CD4-positive, alpha-beta T cell treated with Interleukin-1 beta for 1 hour (primary cell): ENCODE results near the gene OTUD7B.
"Not testable (repeated sequence)": the region's sequence is repeated elsewhere in the genome, so short reads cannot be mapped to it uniquely, and the experiment has no call there.

Experiments used
- DNase-seq, 2 donors: peaks; one replicate each; pipeline ENCODE4 v3.0.0-alpha.2; 2020 to 2022

OTUD7B gene

DNA sequence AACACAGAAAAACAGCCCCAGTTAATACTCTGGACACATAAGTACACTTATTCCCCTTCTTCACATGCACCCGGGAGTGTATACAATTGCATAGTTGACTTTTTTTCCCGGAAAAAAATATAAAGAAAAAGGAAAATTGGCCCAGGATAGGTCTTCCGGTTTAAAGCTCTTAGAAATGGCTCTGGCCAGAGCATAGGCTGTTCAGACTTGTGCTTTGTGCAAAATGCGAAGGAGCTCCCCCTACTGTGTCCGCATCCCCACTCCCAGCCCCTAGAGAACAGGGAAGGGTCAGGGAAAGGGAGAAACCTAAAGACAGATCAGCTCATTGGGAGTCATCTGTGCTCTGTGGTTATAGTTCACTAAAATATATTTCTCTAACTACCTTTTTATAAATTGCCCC is 68.3 kb downstream of the OTUD7B start:
- no peak for DNase-seq

DNA sequence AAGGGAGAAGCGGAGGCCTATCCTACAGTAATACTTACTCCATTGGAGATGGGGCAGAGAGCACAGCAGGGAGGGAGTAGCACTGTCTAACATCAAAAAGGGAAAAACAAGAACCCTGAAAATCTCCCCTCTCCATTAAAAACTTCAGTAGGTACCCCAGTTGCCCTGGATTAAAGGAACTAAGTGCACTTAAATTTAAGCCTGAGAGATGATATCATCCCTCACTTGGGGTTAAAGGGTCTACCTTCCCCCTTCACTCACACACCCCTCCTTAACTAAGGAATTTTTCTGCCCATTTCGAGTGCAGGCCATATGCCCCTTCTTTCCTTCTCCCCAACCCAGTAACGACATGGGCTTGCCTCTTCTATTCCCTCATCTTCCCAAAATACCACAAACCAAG is 70.1 kb downstream of the OTUD7B start:
- DNase-seq = no peak

DNA sequence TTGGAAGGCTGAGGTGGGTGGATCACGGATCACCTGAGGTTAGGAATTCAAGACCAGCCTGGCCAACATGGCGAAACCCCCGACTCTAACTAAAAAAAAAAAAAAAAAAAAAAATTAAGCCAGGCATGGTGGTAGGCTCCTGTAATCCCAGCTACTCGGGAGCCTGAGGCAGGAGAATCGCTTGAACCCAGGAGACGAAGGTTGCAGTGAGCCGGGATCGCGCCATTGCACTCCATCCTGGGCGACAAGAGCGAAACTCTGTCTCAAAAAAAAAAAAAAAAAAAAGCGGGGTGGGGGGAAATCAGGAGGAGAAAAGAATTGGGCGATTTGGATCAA is 71.9 kb downstream of the OTUD7B start:
- not testable (repeated sequence) for DNase-seq

DNA sequence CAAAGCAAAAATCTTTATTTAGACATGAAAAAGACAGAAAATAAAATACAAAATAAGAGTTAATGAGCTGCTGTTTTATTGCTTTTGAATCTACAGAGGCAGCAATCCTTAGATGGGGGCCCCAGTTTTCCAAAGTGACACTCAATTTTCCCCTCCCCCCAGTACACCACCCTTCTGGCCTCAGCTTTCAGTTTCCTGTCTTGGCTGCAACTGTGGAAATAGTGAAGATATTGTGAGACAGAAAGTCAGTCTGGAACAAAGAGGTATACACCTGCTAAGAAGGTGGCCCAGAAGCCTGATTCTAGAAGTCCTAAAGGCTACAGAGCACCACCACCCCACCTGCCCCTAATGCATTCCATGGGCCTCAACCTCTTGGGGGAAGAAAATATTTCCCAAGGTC is 72.8 kb downstream of the OTUD7B start:
- DNase-seq = no peak

GRCh38 chr1:149936992-149937705 is 73.4 kb downstream of the OTUD7B start:
- DNase-seq = no peak

- DNase-seq = no peak
These were observed 74.1 kb downstream of the OTUD7B start, which contains the start of gene MTMR11 for GRCh38 chr1:149936170-149936991. Gene MTMR11 (minus strand): TSS chr1:149936879. CDS start chr1:149936647, 232 bp downstream.

GRCh38 chr1:149934356-149934755 is 76.2 kb downstream of the OTUD7B start:
- DNase-seq = no peak

- no peak for DNase-seq
These were observed 77.3 kb downstream of the OTUD7B start for GRCh38 chr1:149933208-149933607.

DNA sequence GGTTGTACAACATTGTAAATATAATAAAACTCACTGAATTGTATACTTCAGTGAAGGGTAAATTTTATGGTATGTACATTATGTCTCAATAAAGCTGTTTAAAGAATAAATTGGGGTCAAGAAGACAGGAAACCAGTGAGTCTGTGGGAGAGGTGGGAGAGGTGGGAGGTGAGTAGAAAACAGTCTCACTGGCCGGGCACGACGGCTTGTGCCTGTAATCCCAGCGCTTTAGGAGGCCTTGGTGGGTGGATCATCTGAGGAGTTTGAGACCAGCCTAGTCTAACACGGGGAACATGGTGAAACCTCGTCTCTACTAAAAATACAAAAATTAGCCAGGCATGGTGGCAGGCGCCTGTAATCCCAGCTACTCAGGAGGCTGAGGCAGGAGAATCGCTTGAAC is 78.1 kb downstream of the OTUD7B start:
- DNase-seq = no peak

- no peak for DNase-seq
These were observed 79.2 kb downstream of the OTUD7B start for GRCh38 chr1:149931212-149931790.

DNA sequence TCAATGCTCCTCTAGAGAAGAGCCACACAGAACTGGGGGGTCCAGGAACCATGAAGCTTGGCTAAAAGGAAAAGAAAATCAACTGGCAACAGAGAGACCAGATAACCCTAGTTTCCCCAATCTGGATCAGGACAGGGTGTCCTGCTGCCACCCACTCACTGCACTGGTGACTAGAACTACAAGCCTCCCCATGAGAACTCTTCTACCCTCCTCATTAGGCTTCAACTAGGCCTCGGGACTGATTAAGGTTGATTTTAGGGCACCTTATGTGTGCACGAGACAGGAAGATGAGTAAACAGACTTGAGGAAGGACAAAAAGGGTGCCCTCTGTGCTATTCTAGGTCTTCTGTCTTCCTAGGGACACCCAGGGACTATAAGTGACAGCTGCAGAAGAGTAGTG is 80.7 kb downstream of the OTUD7B start:
- no peak for DNase-seq

DNA sequence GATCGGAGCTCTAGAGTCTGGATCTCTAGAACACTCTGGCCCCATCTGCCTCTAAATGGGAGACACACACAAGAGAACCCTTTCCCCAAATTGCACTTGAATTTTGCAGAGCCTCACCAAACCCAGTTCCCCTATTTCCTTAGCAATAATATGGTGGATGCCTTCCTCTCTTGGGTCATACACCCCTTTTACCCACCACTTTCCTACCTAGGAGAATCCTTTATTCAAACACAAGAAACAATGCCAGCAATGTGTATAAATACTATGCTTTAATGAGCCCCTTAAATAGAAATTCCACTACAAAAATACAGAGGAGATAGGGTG is 82.2 kb downstream of the OTUD7B start:
- DNase-seq = no peak

DNA sequence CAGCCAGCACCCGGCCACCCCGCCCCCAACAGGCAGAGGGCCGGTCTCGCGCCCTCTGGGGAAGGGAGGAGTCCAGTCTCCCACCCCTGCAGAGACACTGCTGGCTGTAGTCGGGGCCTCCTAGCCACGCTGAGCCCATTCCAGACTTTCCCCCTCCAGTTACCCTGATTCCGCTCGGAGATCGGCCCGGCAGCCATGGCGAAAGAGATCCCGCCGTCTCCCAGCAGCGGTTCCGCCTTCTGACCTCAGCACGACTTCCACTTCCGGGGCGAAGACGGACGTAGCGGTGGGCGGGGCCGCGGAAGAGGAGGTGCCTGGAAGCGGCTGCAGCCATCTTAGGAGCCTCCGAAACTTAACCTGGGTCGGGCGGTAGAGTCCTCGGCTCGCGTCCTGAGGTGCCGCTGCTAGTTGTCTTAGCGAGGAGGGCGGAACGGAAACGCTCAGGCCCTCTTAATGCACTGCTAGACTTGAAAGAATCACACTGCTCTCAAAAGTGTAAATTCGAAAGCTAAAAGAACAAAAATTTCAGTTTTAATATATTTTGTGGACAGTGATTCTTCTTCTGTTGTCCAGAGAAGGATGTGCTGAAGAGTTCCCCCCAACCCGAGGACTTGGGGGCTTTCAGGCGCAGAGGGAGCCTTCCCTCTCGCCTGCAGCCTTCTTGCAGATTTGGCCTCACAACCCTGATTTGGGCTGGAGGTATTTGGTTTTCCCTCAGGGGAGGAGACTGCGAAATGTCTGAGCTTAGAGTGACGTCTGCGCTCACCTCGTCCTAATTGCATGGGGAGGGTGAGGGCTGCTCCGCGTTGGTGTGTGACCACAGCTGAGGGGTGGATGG is 82.7 kb downstream of the OTUD7B start, which contains the start of gene SF3B4:
SF3B4 (minus strand) TSS at position 241 of the 838 bp plus-strand sequence; CDS start at position 197, 44 bp downstream.
- peak; percentile 94 to 95 for DNase-seq

DNA sequence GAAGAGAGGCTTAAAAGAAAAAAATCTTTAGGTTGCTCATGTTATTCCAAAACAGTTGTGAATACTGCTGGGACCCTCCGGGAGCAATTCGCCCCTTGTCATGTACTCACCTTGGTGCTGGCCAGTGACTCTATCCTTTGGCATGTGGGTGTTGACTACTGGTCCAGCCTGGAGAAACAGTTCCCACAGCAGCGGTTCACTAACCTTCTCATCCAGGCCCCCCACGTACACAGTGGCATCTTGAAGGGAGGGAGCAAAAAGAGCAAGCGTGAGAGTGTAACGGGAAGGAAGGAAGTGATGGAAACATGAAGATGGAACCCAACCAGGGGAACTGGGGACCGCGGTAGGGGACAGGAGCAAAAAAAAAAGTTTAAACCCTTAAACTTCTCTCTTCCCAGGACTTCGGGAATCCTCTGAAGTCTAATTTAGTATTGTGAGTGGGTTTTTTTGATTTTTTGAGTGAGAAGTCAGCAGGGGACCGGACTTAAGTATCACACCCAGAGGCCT is 83.4 kb downstream of the OTUD7B start:
- DNase-seq = no peak

- no peak for DNase-seq
These were observed 84.2 kb downstream of the OTUD7B start for GRCh38 chr1:149926296-149926695.

GRCh38 chr1:149925751-149926150 is 84.8 kb downstream of the OTUD7B start:
- no peak for DNase-seq

DNA sequence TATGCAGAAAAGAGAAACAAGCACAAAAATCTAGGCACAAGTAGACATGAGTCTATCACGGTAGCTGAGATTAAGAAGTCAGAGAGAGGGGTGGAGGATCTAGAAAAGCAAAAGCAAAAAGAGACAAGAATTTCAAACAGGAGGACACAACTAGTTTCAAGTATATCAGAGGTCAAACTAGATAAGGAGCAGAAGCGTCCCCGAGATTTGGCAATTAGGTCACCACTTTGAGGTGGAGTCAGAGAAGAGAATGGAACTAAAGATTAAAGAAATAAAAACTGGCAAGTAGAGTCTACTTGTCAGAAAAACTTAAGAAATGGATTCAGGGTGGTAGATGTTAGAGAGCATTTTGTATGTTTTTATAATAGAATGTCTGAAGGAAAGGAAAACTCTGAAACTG is 85.2 kb downstream of the OTUD7B start:
- no peak for DNase-seq

DNA sequence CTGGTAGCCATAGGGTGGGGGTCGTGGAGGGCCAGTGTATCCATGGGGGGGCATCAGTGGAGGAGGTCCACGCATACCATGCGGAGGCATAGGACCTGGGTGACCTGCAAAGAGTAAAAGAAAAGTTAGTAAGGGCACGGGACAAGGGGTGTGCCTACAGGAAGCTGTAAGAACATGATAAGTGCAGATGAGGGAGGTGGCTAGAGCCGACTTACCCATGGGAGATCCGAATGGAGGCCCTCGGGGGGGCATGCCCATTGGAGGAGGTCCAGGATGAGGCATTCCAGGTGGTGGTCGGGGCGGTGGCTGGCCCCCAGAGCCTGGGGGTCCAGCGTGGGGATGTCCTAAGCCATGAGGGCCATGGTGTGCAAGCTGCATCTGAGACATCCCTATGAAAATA is 86.9 kb downstream of the OTUD7B start:
- no peak for DNase-seq

- DNase-seq = peak in 1 of 2 donors; percentile 52
These were observed 92.9 kb downstream of the OTUD7B start, which contains the start of gene SV2A for GRCh38 chr1:149917571-149918144. Gene SV2A (minus strand): TSS chr1:149917844. CDS start chr1:149913840, 4,004 bp downstream.

- no peak for DNase-seq
These were observed 93.7 kb downstream of the OTUD7B start for GRCh38 chr1:149916898-149917252.

DNA sequence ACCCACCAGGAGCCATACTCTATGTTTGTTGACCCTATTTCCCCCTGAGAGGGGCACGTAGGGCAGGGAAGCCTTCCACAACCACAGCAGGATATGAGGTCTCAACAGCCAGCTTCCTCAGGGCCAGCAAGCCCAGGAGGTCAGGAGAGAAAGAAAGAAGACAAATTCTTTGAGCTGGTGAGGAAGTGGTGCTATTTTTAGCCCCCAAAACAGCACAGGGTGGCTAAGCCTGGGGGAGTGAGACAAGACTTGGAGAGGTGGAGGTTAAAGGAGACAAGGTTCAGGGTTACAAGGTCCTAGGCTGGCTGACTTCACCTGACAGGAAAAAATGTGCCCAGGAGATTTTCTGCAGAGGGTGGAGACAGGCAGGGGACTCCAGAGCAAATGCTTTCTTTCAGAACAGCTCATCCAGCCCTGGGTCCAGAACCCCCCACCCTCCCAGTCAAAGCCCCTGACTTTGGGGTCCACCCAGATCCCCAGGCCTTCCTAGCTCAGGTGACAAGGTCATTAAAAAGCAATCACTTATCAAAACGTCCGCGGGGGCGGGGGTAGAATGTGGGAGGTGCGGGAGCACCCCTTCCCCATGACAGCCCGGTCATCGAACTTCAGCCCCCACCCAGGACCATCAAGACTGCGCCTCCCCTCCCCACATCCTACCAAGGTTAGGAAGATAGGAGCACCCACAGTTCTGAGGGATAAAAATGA is 94.2 kb downstream of the OTUD7B start:
- no peak for DNase-seq
